WERI-Rb-1 (cell line): ENCODE results near the gene PUDP.

Experiments
- DNase-seq: peaks from one replicate; pipeline ENCODE4 v3.0.0-alpha.2; 2020
- H3K27ac ChIP-seq: fragments of 250-450 bp; sonication (Bioruptor Pico); 2 replicates; pipeline ENCODE4 v1.5.1; 2020; ENCODE audit warnings: mild to moderate bottlenecking, moderate library complexity
- H3K27me3 ChIP-seq: fragments of 250-450 bp; sonication (Bioruptor Pico); 2 replicates; pipeline ENCODE4 v1.5.1; 2021; ENCODE audit warnings: mild to moderate bottlenecking, low read depth, moderate library complexity; ENCODE audit not compliant: insufficient read depth, severe bottlenecking
- H3K36me3 ChIP-seq: fragments of 250-450 bp; sonication (Bioruptor Pico); 2 replicates; pipeline ENCODE4 v1.5.1; 2020; ENCODE audit warnings: mild to moderate bottlenecking, moderate library complexity
- H3K4me3 ChIP-seq: 2 replicates; pipeline ENCODE4 v1.5.1; 2011; ENCODE audit warnings: low read depth, mild to moderate bottlenecking, control low read depth, low read length
- H3K9me3 ChIP-seq: fragments of 250-450 bp; sonication (Bioruptor Pico); 2 replicates; pipeline ENCODE4 v1.5.1; 2021; ENCODE audit warnings: mild to moderate bottlenecking, moderate library complexity; ENCODE audit not compliant: severe bottlenecking
- CTCF ChIP-seq: IDR thresholded peaks from 2 replicates; pipeline ENCODE4 v1.5.1; 2011; ENCODE audit warnings: low read depth, mild to moderate bottlenecking, control low read depth, inconsistent platforms, low read length

The PUDP gene

GRCh38 chrX:7068939-7069367 lies 79.0 kb downstream of the PUDP start:
- H3K9me3 ChIP-seq, result no peaks in the 10 kb centered on the region
- no peak overlapping the region for H3K4me3 ChIP-seq
- H3K27ac ChIP-seq, result no peak overlapping the region
- H3K27me3 ChIP-seq, result no peaks in the 10 kb centered on the region
- peaks cover 11% of the 10 kb centered on the region for H3K36me3 ChIP-seq
- TF ChIP-seq CTCF, result peak; percentile 85
- DNase-seq, result peak; percentile 41

- Histone ChIP-seq H3K27ac (no peak overlapping the region), H3K9me3 (no peaks in the 10 kb centered on the region), H3K4me3 (no peak overlapping the region), H3K36me3 (peaks cover 14% of the 10 kb centered on the region), H3K27me3 (no peaks in the 10 kb centered on the region)
- DNase-seq, result no peak
- TF ChIP-seq CTCF, result no peak
These were observed 80.7 kb downstream of the PUDP start for GRCh38 chrX:7067256-7067655.

DNA sequence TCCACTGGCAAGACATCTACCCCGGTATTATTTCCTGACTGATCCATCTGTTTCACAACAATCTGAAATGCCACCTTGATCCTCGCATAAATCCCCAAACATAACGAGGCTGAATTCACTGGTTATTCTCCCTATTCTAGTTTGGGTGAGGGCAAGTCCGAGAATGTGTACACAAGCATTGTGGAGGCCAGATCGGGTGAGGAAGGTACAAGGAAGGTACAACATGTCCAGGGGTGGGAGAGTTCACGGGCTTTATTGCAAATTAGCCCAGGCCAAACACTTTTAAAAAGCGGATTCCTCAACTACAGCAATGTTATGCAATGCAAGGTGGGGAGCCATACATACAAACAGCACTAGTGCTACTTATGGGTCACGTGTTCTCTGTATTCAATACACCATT lies 82.5 kb downstream of the PUDP start:
- DNase-seq, result no peak
- H3K4me3 ChIP-seq, result no peak overlapping the region
- no peak overlapping the region for H3K27ac ChIP-seq
- H3K27me3 ChIP-seq, result no peaks in the 10 kb centered on the region
- TF ChIP-seq CTCF, result no peak
- H3K36me3 ChIP-seq, result peaks cover 17% of the 10 kb centered on the region
- H3K9me3 ChIP-seq, result no peaks in the 10 kb centered on the region

- Histone ChIP-seq H3K27me3 (no peaks in the 10 kb centered on the region), H3K4me3 (no peak overlapping the region), H3K9me3 (no peaks in the 10 kb centered on the region)
These were observed 85.0 kb downstream of the PUDP start for GRCh38 chrX:7062903-7063302.

GRCh38 chrX:7062276-7062675 lies 85.7 kb downstream of the PUDP start:
- Histone ChIP-seq H3K27me3 (no peaks in the 10 kb centered on the region), H3K36me3 (peaks cover 19% of the 10 kb centered on the region), H3K4me3 (no peak overlapping the region), H3K27ac (no peak overlapping the region), H3K9me3 (no peaks in the 10 kb centered on the region)
- DNase-seq, result no peak
- TF ChIP-seq CTCF, result no peak

More at GRCh38 chrX:7062903-7063302, 85.0 kb downstream of the PUDP start:
- no peak overlapping the region for H3K27ac ChIP-seq
- no peak for TF ChIP-seq CTCF
- DNase-seq, result no peak
- H3K36me3 ChIP-seq, result peaks cover 19% of the 10 kb centered on the region

- Histone ChIP-seq H3K4me3 (no peak overlapping the region), H3K36me3 (peaks cover 25% of the 10 kb centered on the region), H3K27me3 (no peaks in the 10 kb centered on the region), H3K27ac (no peak overlapping the region), H3K9me3 (no peaks in the 10 kb centered on the region)
- TF ChIP-seq CTCF, result no peak
- DNase-seq, result no peak
These were observed 86.5 kb downstream of the PUDP start for GRCh38 chrX:7061429-7061828.
